Adrenal gland (tissue), 5 donors: Measurements from ENCODE around the gene DDX6.

Source experiments
- POLR2A ChIP-seq, 2 donors: fragments of 450-650 bp; IDR thresholded peaks; one replicate each; pipeline ENCODE4 v1.6.1; 2017; ENCODE audit warnings: antibody characterized with exemption in 2 of 2, mild to moderate bottlenecking in 2 of 2, moderate library complexity in 1 of 2
- TF ChIP-seq, protein P1 (sequence below), 6 experiments: fragments of 450-650 bp in 4 of 6; fragments of 200-600 bp in 2 of 6; sonication (generic) in 1 of 6; IDR thresholded peaks; 1 replicate in 5 of 6; 2 replicates in 1 of 6; pipeline versions ENCODE4 v1.5.1 to v1.8.0; 2016 to 2021; ENCODE audit warnings: antibody characterized with exemption in 6 of 6, mild to moderate bottlenecking in 2 of 6, moderate library complexity in 1 of 6
- donor health status: DM: no; HTN: no; CAD: no.

DNA sequence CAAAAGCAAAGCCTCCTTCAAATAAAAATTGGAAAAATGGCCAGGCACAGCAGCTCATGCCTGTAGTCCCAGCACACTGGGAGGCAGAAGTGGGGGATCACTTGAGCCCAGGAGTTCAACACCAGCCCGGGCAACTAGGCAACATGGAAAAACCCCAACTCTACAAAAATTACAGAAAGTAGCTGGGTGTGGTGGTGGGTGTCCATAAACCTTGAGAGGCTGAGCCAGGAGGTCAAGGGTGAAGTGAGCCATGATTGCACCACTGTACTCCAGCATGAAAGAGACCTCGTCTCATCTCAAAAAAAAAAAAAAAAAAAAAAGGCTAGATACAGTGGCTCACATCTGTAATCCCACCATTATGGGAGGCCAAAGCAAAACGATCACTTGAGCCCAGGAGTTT, 22.3 kb downstream of the DDX6 start:
- no peak for TF ChIP-seq POLR2A (IDR thresholded peaks at IDR 0.05)
- TF ChIP-seq, protein P1, sequence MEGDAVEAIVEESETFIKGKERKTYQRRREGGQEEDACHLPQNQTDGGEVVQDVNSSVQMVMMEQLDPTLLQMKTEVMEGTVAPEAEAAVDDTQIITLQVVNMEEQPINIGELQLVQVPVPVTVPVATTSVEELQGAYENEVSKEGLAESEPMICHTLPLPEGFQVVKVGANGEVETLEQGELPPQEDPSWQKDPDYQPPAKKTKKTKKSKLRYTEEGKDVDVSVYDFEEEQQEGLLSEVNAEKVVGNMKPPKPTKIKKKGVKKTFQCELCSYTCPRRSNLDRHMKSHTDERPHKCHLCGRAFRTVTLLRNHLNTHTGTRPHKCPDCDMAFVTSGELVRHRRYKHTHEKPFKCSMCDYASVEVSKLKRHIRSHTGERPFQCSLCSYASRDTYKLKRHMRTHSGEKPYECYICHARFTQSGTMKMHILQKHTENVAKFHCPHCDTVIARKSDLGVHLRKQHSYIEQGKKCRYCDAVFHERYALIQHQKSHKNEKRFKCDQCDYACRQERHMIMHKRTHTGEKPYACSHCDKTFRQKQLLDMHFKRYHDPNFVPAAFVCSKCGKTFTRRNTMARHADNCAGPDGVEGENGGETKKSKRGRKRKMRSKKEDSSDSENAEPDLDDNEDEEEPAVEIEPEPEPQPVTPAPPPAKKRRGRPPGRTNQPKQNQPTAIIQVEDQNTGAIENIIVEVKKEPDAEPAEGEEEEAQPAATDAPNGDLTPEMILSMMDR (IDR thresholded peaks at IDR 0.05), result no peak
